IgD-negative memory B cell (primary cell): ENCODE results near the gene FAM187B. TPM values are rescaled to one million over a fixed set of nuclear protein-coding genes. Genes with fewer than 3 reads are reported as not detected.
"Not testable (repeated sequence)": the region's sequence is repeated elsewhere in the genome, so short reads cannot be mapped to it uniquely, and the experiment has no call there.

Source experiments
- H3K27ac Mint-ChIP-seq, 3 donors: one replicate each; pipeline ENCODE4 v1.8.0; 2020 to 2022; ENCODE audit warnings: mild to moderate bottlenecking in 3 of 3, mixed read lengths in 3 of 3, moderate library complexity in 1 of 3
- H3K27me3 Mint-ChIP-seq: one replicate; pipeline ENCODE4 v1.8.0; 2021; ENCODE audit warnings: mixed read lengths
- H3K36me3 Mint-ChIP-seq: one replicate; pipeline ENCODE4 v1.8.0; 2020; ENCODE audit warnings: mild to moderate bottlenecking, mixed read lengths
- H3K4me1 Mint-ChIP-seq, 3 donors: one replicate each; pipeline ENCODE4 v1.8.0; 2020 to 2022; ENCODE audit warnings: mixed read lengths in 3 of 3, mild to moderate bottlenecking in 1 of 3
- H3K4me3 Mint-ChIP-seq, 4 donors: one replicate each; pipeline ENCODE4 v1.8.0; 2020 to 2022; ENCODE audit warnings: mild to moderate bottlenecking in 4 of 4, mixed read lengths in 4 of 4, moderate library complexity in 3 of 4
- H3K9me3 Mint-ChIP-seq, 3 donors: one replicate each; pipeline ENCODE4 v1.8.0; 2020 to 2021; ENCODE audit warnings: mixed read lengths in 3 of 3, mild to moderate bottlenecking in 1 of 3
- polyA plus RNA-seq: library from polyadenylated mRNA; unstranded; fragments of 300-500 nt; fragmentation: Illumina TruSeq; gene quantifications from one replicate; pipeline ENCODE4 v1.2.3, GENCODE V29; 2021

The FAM187B gene
- polyA plus RNA-seq, 1 donor from 2014 or later, result not detected

DNA sequence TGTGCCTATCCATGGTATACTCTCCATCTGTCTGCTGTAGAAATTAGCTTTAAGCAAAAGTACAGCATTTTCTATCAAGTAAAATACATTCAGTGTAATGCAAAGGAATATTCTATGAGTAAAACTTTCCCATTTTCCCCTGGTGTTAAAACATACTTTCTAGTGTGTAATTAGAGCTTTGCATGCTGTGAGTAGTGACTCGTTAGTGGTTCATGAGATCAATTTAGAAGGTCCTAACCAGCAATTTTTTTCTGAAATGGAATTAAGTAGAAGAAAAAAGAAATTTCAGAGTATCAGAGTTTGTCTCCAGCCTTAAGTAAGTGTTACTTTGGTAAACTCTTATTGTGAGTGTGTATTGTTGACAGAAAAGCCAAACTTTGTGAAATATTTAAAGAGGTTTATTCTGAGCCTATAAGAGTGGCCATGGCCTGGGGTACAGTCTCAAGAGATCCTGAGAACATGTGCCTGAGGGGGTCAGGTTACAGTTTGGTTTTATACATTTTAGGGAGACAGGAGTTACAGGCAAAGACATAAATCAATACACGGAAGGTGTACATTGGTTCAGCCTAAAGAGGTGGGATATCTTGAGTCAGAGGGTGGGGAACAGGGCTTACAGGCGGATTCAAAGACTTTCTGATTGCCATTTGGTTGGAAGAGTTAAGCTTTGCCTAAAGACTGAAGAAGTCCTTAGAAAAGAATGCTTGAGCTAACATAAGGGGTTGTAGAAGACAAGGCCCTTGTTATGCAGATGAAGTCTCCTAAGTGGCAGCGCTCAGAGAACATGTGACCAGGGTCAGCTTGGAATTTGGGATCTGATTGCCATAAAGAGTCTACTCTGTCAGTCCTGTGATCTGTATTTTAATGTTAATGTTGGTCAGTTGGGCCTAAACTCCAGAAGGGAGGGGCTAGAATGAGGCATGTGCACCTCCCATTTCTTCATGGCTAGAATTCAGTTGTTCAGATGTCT lies 25.5 kb downstream of the FAM187B start:
- H3K4me3 Mint-ChIP-seq, result peak overlapping the region in 1 of 4 donors; percentile 41
- H3K27me3 Mint-ChIP-seq, result peaks cover 1% of the 10 kb centered on the region
- peaks cover 27 to 38% (median 32%) of the 10 kb centered on the region in 3 donors for H3K4me1 Mint-ChIP-seq
- H3K36me3 Mint-ChIP-seq, result no peaks in the 10 kb centered on the region
- peaks cover 0 to under 1% (median 0%) of the 10 kb centered on the region in 3 donors for H3K9me3 Mint-ChIP-seq
- peak overlapping the region in 1 of 3 donors; percentile 65 for H3K27ac Mint-ChIP-seq

DNA sequence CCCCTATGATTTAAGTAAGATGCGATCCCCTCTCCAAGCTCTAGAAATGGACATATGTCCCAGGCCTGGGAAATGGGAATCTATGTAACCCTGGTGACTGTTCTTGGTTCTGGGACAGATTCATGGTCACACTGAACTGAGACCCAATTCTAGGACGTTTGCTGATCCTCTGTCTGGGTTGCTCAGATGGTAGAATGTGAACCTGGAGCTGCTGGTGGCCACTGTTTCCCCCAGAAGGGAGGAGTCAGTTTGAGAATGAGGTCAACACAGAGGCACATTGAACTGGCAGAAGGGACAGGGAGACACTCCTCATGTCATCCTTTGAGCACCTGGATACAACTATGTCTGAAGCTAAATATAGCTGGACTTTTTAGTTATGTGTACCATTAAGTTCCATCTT lies 29.1 kb downstream of the FAM187B start:
- Mint-ChIP-seq H3K4me1 (peaks cover 3 to 7% (median 3%) of the 10 kb centered on the region in 3 donors), H3K9me3 (no peaks in the 10 kb centered on the region), H3K4me3 (no peak overlapping the region), H3K27me3 (peaks cover 1% of the 10 kb centered on the region), H3K27ac (no peak overlapping the region), H3K36me3 (no peaks in the 10 kb centered on the region)

DNA sequence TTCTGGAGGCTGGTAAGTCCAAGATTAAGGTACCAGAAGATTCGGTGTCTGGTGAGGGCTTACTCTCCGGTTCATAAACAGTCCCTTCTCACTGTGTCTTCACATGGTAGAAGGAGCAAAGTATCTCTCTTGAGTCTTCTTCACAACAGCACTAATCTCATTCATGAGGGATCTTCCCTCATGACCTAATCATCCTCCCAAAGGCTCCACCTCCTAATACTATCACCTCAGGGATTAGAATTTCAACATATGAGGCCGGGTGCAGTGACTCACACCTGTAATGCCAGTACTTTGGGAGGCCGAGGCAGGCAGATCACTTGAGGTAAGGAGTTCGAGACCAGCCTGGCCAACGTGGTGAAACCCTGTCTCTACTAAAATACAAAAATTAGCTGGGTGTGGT lies 31.7 kb downstream of the FAM187B start:
- not testable (repeated sequence) for H3K27ac Mint-ChIP-seq, H3K36me3 Mint-ChIP-seq, H3K27me3 Mint-ChIP-seq, H3K4me3 Mint-ChIP-seq, H3K9me3 Mint-ChIP-seq, H3K4me1 Mint-ChIP-seq

DNA sequence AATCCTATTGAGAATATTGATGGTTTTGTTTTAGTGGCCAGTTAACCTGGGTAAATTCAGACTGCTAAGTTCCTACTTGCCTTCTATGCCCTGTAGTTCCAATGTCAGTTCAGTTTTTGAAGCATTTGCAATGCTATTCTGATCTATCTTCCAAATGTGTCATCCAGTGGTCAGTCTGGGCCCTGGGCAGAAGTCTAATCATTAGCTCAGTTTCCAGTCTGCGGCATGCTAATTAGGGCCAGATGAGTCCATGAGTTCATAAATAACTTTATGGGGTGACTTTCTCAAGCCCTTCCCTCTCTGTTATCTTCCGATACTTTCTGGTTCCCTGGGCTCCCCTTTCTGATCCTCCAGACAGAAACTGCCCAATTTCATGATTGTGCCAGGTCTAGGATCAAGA lies 32.7 kb downstream of the FAM187B start:
- H3K4me3 Mint-ChIP-seq, result no peak overlapping the region
- H3K36me3 Mint-ChIP-seq, result peaks cover 1% of the 10 kb centered on the region
- H3K27ac Mint-ChIP-seq, result no peak overlapping the region
- peaks cover 0 to 6% (median 4%) of the 10 kb centered on the region in 3 donors for H3K4me1 Mint-ChIP-seq
- no peaks in the 10 kb centered on the region for H3K9me3 Mint-ChIP-seq
- H3K27me3 Mint-ChIP-seq, result peaks cover 3% of the 10 kb centered on the region

DNA sequence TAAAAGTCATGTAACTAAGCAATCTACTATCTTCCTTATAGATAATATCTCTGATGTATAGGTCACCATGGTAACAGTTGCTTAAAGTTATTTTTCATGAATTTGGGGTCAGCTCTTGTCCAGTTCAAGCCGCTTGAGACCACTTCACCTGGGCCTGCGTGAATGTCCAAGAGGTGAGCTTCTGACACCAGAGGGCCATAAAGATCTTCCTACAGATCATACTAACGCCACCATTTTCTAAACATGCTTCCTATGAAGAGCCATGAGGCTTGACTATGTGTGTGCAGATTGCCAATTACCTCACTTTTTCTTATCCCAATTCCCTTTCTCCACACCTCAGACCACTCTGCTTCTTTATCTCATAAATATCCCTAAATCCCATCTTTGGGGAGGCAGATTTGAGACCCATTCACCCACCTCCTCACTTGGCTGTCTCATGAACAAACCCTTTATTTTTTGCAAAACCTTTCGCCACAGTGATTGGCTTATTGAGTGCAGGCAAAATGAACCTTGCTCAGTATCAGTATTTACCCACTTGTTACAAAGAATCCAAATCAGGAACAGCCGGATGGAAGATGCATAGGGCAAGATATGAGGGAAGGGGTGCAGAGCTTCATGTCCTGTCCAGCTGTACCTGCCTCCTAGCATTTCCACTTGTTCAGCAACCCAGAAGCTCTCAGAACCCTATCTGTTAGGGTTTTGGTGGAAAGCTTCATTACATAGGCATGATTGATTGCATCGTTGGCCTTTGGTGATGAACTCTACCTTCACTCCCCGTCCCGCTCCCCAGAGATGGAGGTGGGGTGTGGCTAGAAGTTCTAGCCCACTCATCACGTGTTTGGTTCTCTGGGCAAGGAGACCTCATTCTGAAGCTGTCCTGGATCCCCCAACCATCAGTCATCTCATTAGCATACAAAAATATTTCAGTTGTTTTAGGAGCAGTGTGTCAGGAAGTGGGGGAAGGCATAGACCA lies 34.2 kb downstream of the FAM187B start:
- H3K27me3 Mint-ChIP-seq, result peaks cover 3% of the 10 kb centered on the region
- peaks cover 0 to 5% (median 4%) of the 10 kb centered on the region in 3 donors for H3K4me1 Mint-ChIP-seq
- H3K27ac Mint-ChIP-seq, result peak overlapping the region in 1 of 3 donors; percentile 87
- H3K4me3 Mint-ChIP-seq, result no peak overlapping the region
- H3K36me3 Mint-ChIP-seq, result peaks cover 1% of the 10 kb centered on the region
- H3K9me3 Mint-ChIP-seq, result no peaks in the 10 kb centered on the region

DNA sequence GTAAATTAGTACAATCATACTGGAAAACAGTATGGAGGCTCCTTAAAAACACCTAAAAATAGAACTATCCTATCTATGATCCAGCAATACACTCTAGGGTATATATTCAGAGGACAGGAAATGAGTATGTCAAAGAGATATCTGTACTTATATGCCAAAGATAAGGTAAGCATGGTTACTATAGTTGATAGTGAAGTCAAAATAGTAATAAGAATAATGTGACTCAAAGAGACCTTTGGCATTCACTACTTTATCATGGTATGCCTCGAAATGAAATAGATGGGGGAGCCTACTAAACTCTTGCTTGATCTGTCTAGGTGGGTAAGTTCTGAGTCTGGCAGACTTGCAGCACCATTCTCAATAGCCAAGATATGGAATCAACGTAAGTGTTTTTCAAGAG lies 43.7 kb downstream of the FAM187B start:
- peaks cover 2 to 4% (median 4%) of the 10 kb centered on the region in 3 donors for H3K9me3 Mint-ChIP-seq
- peaks cover 0 to 3% (median under 1%) of the 10 kb centered on the region in 3 donors for H3K4me1 Mint-ChIP-seq
- peaks cover 5% of the 10 kb centered on the region for H3K36me3 Mint-ChIP-seq
- no peaks in the 10 kb centered on the region for H3K27me3 Mint-ChIP-seq
- H3K4me3 Mint-ChIP-seq, result no peak overlapping the region
- H3K27ac Mint-ChIP-seq, result no peak overlapping the region

DNA sequence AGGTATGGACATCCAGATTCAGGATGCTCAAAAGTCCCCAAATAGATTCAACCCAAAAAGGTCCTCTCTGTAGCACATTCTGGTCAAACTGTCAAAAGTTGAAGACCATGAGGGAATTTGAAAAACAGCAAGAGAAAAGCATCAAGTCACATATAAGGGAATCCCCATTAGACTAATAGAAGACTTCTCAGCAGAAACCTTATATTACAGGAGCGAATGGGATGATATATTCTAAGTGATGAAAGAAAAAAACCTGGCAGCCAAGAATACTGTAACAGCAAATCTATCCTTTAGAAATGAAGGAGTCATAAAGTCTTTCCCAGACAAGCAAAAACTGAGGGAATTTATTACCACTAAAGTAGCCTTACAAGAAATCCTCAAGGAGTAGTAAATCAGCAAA lies 44.3 kb downstream of the FAM187B start:
- H3K4me3 Mint-ChIP-seq, result no peak overlapping the region
- H3K9me3 Mint-ChIP-seq, result peaks cover 2 to 5% (median 4%) of the 10 kb centered on the region in 3 donors
- H3K27ac Mint-ChIP-seq, result no peak overlapping the region
- H3K4me1 Mint-ChIP-seq, result peaks cover 0 to 4% (median 1%) of the 10 kb centered on the region in 3 donors
- H3K27me3 Mint-ChIP-seq, result no peaks in the 10 kb centered on the region
- H3K36me3 Mint-ChIP-seq, result peaks cover 5% of the 10 kb centered on the region

DNA sequence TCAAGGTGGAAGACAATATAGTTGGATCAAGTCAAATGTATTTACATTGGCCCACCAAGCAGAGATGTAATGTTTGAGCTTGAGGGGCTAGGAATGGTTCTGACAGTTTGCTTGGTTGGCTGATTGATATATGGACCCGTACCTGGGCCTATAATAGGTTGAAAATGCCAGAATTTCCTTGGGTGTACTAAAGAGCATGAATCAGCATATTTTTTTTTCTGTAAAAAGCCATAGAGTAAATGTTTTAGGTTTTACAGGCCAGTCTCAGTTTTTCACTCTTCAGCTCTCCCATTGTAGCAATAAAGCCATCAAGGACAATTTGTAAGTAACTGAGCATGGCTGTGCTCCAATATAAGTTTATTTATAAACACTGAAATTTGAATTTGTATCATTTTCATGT lies 47.2 kb downstream of the FAM187B start:
- H3K27ac Mint-ChIP-seq, result no peak overlapping the region
- peaks cover 0 to 8% (median 1%) of the 10 kb centered on the region in 3 donors for H3K4me1 Mint-ChIP-seq
- H3K4me3 Mint-ChIP-seq, result no peak overlapping the region
- peaks cover 0 to 10% (median 5%) of the 10 kb centered on the region in 3 donors for H3K9me3 Mint-ChIP-seq
- H3K27me3 Mint-ChIP-seq, result peaks cover 2% of the 10 kb centered on the region
- H3K36me3 Mint-ChIP-seq, result peaks cover 8% of the 10 kb centered on the region

DNA sequence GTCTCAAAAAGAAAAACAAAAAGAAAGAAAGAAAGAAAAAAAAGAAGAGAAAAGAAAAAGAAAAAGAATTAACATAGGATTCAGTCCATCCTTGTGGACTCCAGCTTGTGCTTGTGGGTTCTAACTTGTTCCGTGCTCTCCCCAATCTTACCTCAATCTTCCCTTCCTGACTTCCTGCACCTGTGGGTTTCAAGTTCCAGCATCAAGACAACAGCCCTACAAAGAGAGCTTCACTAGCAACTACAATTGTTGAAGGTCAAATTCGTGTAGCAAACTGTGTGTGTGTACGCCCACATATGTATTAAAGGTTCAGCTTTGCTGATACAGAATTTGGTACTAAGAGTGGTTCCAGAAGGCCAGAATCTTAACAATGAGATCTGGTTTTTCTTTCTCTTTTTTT lies 48.7 kb downstream of the FAM187B start:
- Mint-ChIP-seq H3K4me3 (no peak overlapping the region), H3K27me3 (peaks cover 2% of the 10 kb centered on the region), H3K9me3 (peaks cover 0 to 6% (median 5%) of the 10 kb centered on the region in 3 donors), H3K27ac (no peak overlapping the region), H3K36me3 (peaks cover 8% of the 10 kb centered on the region), H3K4me1 (peaks cover 1 to 16% (median 4%) of the 10 kb centered on the region in 3 donors)

DNA sequence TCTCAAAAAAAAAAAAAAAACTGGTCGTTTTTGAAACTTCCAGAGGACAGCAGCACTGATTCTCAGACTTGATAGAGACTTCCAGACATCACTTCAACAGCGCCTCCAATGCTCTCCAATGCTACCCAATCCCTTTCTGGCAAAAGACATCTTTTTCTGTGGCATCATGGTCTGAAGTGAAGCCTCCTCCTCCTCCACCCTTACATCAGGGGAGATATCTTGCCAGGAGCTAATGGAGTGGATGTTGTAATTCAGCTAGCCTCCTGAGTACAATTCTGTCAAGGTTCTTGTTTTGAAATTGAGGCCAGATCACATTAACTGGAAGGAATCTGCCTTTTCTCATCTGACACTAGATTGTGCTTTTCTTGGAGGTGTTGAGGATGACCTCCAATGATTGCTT lies 49.8 kb downstream of the FAM187B start:
- Mint-ChIP-seq H3K27ac (no peak overlapping the region), H3K4me3 (no peak overlapping the region), H3K4me1 (peaks cover 1 to 18% (median 4%) of the 10 kb centered on the region in 3 donors), H3K9me3 (peaks cover 0 to 6% (median 5%) of the 10 kb centered on the region in 3 donors), H3K27me3 (peaks cover 2% of the 10 kb centered on the region), H3K36me3 (peaks cover 7% of the 10 kb centered on the region)

DNA sequence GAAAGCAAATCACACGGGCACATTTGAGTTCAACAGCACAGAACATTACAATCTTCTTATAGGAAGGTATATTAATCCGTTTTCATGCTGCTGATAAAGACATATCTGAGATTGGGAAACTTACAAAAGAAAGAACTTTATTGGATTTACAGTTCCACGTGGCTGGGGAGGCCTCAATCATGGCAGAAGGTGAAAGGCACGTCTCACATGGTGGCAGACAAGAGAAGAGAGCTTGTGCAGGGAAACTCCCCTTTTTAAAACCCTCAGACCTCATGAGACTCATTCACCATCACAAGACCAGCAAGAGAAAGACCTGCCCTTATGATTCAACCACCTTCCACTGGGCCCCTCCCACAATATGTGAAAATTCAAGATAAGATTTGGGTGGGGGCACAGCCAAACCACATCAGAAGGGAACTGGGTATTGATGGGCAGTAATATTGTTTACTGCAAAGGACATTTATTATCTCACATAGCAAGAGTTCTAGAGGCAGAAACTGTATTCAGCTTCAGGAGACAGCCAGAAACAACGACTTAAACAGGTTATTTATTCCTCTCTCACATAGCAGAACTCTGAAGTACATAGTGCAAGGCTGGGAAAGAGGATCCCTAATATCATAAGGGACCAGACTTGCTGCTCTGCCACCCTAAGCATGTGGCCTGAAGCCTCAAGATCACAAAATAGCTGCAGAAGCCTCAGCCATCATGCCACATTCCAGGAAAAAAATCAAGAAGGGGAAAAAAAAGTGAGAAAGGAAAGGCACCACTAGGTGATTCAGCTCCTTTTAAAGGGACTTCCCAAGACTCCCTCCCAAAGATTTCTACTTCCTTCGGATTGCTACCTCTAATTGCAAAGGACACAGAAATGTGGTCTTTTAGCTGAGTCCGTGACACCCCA lies 50.9 kb downstream of the FAM187B start:
- H3K4me1 Mint-ChIP-seq, result peaks cover 1 to 18% (median 4%) of the 10 kb centered on the region in 3 donors
- peak overlapping the region in 1 of 3 donors; percentile 61 for H3K27ac Mint-ChIP-seq
- peaks cover 5% of the 10 kb centered on the region for H3K36me3 Mint-ChIP-seq
- peaks cover 2% of the 10 kb centered on the region for H3K27me3 Mint-ChIP-seq
- H3K9me3 Mint-ChIP-seq, result peaks cover 0 to 6% (median 3%) of the 10 kb centered on the region in 3 donors
- no peak overlapping the region for H3K4me3 Mint-ChIP-seq

DNA sequence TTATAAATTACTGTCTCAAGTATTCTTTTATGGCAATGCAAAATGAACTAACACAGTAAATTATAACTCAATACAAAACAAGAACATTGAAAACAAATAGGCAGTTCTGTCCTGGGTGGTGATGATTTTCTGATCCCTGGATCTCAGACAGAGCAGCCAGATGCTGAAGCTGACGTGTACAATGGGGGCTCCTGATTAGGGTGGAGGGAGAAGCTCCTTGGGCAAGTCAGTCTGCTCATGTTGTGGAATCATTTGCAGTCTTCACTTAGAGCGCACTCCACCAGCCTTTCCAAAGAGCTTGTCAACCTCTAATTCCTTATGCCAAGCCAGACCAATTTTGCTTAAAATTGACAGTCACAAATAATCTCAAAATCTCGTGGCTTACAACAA lies 52.4 kb downstream of the FAM187B start:
- Mint-ChIP-seq H3K27ac (no peak overlapping the region), H3K4me1 (peaks cover 7 to 24% (median 9%) of the 10 kb centered on the region in 3 donors), H3K9me3 (peaks cover 0 to 6% (median 3%) of the 10 kb centered on the region in 3 donors), H3K27me3 (peaks cover 2% of the 10 kb centered on the region), H3K4me3 (no peak overlapping the region), H3K36me3 (peaks cover 7% of the 10 kb centered on the region)
